Mucosa of descending colon (tissue), 3 donors: ENCODE measurements around the gene STX2. TPM values are rescaled to one million over a fixed set of nuclear protein-coding genes. Genes with fewer than 3 reads are reported as not detected.

Source experiments
- ATAC-seq: fragments of 200-7000 bp; cut with Tn5 transposase; one replicate; pipeline ENCODE4 v1.9.1; 2020; ENCODE audit warnings: mild to moderate bottlenecking, moderate library complexity
- DNase-seq, 3 donors: peaks; one replicate each; pipeline ENCODE4 v3.0.0-alpha.2; 2020
- H3K36me3 ChIP-seq: fragments of 200-600 bp; one replicate; pipeline ENCODE4 v1.8.0; 2021; ENCODE audit warnings: low read depth, mild to moderate bottlenecking
- H3K4me1 ChIP-seq: fragments of 200-600 bp; one replicate; pipeline ENCODE4 v1.8.0; 2021; ENCODE audit warnings: low read depth, mild to moderate bottlenecking
- H3K4me3 ChIP-seq: fragments of 200-600 bp; one replicate; pipeline ENCODE4 v1.8.0; 2021; ENCODE audit warnings: mild to moderate bottlenecking
- H3K9me3 ChIP-seq: fragments of 200-600 bp; one replicate; pipeline ENCODE4 v1.8.0; 2021; ENCODE audit warnings: mild to moderate bottlenecking
- CTCF ChIP-seq: fragments of 200-600 bp; IDR thresholded peaks from one replicate; pipeline ENCODE4 v1.8.0; 2022; ENCODE audit warnings: antibody characterized with exemption, mild to moderate bottlenecking
- intact Hi-C, 2 donors: fragments of 100-400 bp; cut with DNase I in 1 of 2; cut with micrococcal nuclease in 1 of 2; formaldehyde crosslinking; loops; one replicate each; pipeline versions ENCODE4 v1.11.0 to v1.11.1; 2022; cut with DNase I, micrococcal nuclease
- total RNA-seq, 3 donors: library from RNA; stranded (reverse); fragmentation: NEBNext Ultra II Directional in 2 of 3; extraction: Animal tissue kit (Norgen Biotek cat#: 25700) in 2 of 3; gene quantifications; one replicate each; pipeline versions ENCODE4 v1.2.1 to v1.2.4, GENCODE V29; 2021 to 2023
- donor health status: DM: no; HTN: no; CAD: no; lungs with moderate emphysema.
- donor health status: DM: no; HTN: no; CAD: no.
- donor health status: DM: no; HTN: yes; CAD: no.

The STX2 gene
- total RNA-seq, 3 donors from 2014 or later: 1.6 to 34.2 (median 4.4) TPM

- intact Hi-C loops: no loop called here
- ATAC-seq (peak; percentile 72), DNase-seq (peak in 2 of 3 donors; percentile 36 to 39)
- H3K4me3 ChIP-seq: no peak overlapping the region
- H3K36me3 ChIP-seq: no peaks in the 10 kb centered on the region
- peaks cover 6% of the 10 kb centered on the region for H3K4me1 ChIP-seq
- no peaks in the 10 kb centered on the region for H3K9me3 ChIP-seq
- no peak for TF ChIP-seq CTCF
Measured at GRCh38 chr12:130775953-130776856, 62.8 kb downstream of the STX2 start.

GRCh38 chr12:130770413-130771028, 68.5 kb downstream of the STX2 start:
- no peak for DNase-seq
- intact Hi-C loops: no loop called here
- Histone ChIP-seq H3K9me3 (no peaks in the 10 kb centered on the region), H3K4me1 (no peaks in the 10 kb centered on the region), H3K36me3 (no peaks in the 10 kb centered on the region), H3K4me3 (no peak overlapping the region)
- no peak for ATAC-seq
- no peak for TF ChIP-seq CTCF

- no peak overlapping the region for H3K4me3 ChIP-seq
- no peaks in the 10 kb centered on the region for H3K36me3 ChIP-seq
- peaks cover 6% of the 10 kb centered on the region for H3K9me3 ChIP-seq
- H3K4me1 ChIP-seq: no peaks in the 10 kb centered on the region
- intact Hi-C loops: no loop called here
- no peak for ATAC-seq
- TF ChIP-seq CTCF: no peak
- DNase-seq: no peak
Measured at GRCh38 chr12:130768120-130768519, 70.9 kb downstream of the STX2 start.

- no peaks in the 10 kb centered on the region for H3K4me1 ChIP-seq
- DNase-seq (no peak), ATAC-seq (no peak)
- no peaks in the 10 kb centered on the region for H3K36me3 ChIP-seq
- intact Hi-C loops: no loop called here
- no peak overlapping the region for H3K4me3 ChIP-seq
- peaks cover 6% of the 10 kb centered on the region for H3K9me3 ChIP-seq
- no peak for TF ChIP-seq CTCF
Measured at GRCh38 chr12:130766470-130766869, 72.6 kb downstream of the STX2 start.

GRCh38 chr12:130765186-130765659, 73.8 kb downstream of the STX2 start:
- DNase-seq: no peak
- intact Hi-C loops: no loop called here
- no peak for TF ChIP-seq CTCF
- Histone ChIP-seq H3K4me3 (no peak overlapping the region), H3K9me3 (peaks cover 6% of the 10 kb centered on the region), H3K36me3 (no peaks in the 10 kb centered on the region), H3K4me1 (no peaks in the 10 kb centered on the region)
- no peak for ATAC-seq
